Neural cell (in vitro differentiated cells): ENCODE results near the gene DCAF5.

ENCODE experiments used
- EP300 ChIP-seq: fragments of 450-650 bp; conservative IDR thresholded peaks from 2 replicates; pipeline ENCODE4 v1.6.1; 2014; ENCODE audit warnings: antibody characterized with exemption, mild to moderate bottlenecking, moderate library complexity; ENCODE audit not compliant: poor library complexity, severe bottlenecking
- POLR2AphosphoS5 ChIP-seq: IDR thresholded peaks from 2 replicates; pipeline ENCODE4 v1.6.1; 2012
- TF ChIP-seq, protein P1 (sequence below): fragments of 450-650 bp; IDR thresholded peaks from 2 replicates; pipeline ENCODE4 v1.5.1; 2014; ENCODE audit warnings: antibody characterized with exemption, mild to moderate bottlenecking, moderate library complexity; ENCODE audit not compliant: poor library complexity, severe bottlenecking
- TF ChIP-seq, protein P2 (sequence below): IDR thresholded peaks from 2 replicates; pipeline ENCODE4 v1.6.1; 2012; ENCODE audit warnings: borderline replicate concordance

DNA sequence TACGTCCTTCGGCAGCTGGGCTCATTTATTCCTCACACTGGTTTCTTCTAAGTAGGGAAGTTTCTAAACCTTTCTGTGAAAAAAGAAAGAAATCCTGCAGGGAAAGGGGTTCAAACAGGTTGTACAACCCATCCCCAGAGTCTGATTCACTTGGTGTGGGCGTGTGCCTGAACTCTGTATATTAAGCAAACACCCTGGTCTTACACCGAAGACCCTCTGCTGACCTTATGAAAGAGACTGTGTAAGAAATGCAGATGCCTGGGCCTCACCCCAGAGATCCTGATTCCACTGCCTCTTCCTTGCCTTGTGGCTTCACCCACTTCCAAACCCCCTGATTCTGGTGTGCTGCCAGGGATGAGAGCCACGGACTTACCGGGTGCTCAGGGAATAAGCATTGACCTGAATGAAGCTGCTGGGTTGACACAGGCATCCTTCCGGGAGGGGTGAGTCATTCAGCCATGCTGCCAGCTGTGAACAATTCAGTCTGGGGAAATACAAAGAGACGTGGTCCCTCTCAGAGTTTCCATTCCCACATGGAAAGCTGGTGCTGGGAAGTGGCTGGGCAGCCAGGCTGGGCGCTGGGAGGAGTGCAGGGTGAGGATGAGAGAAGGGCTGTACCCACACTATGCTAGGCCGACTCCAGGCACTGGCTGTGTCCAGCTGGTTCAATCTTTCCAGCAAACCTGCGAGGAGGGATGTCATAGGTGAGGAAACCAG is 147.3 kb downstream of the DCAF5 start:
- TF ChIP-seq, protein P1, sequence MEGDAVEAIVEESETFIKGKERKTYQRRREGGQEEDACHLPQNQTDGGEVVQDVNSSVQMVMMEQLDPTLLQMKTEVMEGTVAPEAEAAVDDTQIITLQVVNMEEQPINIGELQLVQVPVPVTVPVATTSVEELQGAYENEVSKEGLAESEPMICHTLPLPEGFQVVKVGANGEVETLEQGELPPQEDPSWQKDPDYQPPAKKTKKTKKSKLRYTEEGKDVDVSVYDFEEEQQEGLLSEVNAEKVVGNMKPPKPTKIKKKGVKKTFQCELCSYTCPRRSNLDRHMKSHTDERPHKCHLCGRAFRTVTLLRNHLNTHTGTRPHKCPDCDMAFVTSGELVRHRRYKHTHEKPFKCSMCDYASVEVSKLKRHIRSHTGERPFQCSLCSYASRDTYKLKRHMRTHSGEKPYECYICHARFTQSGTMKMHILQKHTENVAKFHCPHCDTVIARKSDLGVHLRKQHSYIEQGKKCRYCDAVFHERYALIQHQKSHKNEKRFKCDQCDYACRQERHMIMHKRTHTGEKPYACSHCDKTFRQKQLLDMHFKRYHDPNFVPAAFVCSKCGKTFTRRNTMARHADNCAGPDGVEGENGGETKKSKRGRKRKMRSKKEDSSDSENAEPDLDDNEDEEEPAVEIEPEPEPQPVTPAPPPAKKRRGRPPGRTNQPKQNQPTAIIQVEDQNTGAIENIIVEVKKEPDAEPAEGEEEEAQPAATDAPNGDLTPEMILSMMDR = no peak
- no peak for TF ChIP-seq EP300
- TF ChIP-seq, protein P2, sequence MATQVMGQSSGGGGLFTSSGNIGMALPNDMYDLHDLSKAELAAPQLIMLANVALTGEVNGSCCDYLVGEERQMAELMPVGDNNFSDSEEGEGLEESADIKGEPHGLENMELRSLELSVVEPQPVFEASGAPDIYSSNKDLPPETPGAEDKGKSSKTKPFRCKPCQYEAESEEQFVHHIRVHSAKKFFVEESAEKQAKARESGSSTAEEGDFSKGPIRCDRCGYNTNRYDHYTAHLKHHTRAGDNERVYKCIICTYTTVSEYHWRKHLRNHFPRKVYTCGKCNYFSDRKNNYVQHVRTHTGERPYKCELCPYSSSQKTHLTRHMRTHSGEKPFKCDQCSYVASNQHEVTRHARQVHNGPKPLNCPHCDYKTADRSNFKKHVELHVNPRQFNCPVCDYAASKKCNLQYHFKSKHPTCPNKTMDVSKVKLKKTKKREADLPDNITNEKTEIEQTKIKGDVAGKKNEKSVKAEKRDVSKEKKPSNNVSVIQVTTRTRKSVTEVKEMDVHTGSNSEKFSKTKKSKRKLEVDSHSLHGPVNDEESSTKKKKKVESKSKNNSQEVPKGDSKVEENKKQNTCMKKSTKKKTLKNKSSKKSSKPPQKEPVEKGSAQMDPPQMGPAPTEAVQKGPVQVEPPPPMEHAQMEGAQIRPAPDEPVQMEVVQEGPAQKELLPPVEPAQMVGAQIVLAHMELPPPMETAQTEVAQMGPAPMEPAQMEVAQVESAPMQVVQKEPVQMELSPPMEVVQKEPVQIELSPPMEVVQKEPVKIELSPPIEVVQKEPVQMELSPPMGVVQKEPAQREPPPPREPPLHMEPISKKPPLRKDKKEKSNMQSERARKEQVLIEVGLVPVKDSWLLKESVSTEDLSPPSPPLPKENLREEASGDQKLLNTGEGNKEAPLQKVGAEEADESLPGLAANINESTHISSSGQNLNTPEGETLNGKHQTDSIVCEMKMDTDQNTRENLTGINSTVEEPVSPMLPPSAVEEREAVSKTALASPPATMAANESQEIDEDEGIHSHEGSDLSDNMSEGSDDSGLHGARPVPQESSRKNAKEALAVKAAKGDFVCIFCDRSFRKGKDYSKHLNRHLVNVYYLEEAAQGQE = no peak
- TF ChIP-seq POLR2AphosphoS5 = no peak
